ENCODE data around the gene FGGY. TPM values are rescaled to one million over a fixed set of nuclear protein-coding genes. Genes with fewer than 3 reads are reported as not detected.

The FGGY gene
- total RNA-seq, 1 experiment from 2014 or later, result 14.6 TPM

- Histone ChIP-seq H2BK120ac (ENCODE audit: low read depth, low read length, poor library complexity, severe bottlenecking) (no peak overlapping the region), H3K23ac (ENCODE audit: insufficient read length, low read depth, low read length) (no peak overlapping the region), H3K4me1 (ENCODE audit: insufficient read depth, low read length) (peaks cover 4% of the 10 kb centered on the region; the same call in 1 of the 2 replicates), H3K4me2 (ENCODE audit: insufficient read depth, insufficient read length, low read length) (no peak overlapping the region), H3K23me2 (ENCODE audit: insufficient read length, low read depth, low read length, poor library complexity, severe bottlenecking) (no peaks in the 10 kb centered on the region), H3K27ac (ENCODE audit: insufficient read length, low read depth, low read length) (no peak overlapping the region), H3K27me3 (ENCODE audit: insufficient read depth, low read length) (no peaks in the 10 kb centered on the region), H4K20me1 (ENCODE audit: control insufficient read depth, insufficient read depth, insufficient read length) (no peaks in the 10 kb centered on the region), H2AK5ac (ENCODE audit: insufficient read length, low read length) (no peak overlapping the region), H3K79me1 (ENCODE audit: insufficient read depth, low read depth, low read length, poor library complexity, severe bottlenecking) (no peaks in the 10 kb centered on the region), H2AFZ (ENCODE audit: low read length) (no peak overlapping the region), H2BK12ac (ENCODE audit: insufficient read length, low read depth, low read length) (no peak overlapping the region), H3K9me3 (ENCODE audit: control insufficient read depth, low read depth, low read length) (no peaks in the 10 kb centered on the region), H3K56ac (ENCODE audit: insufficient read length, low read depth, low read length) (no peak overlapping the region), H3K9ac (ENCODE audit: extremely low read depth, insufficient read length, low read length) (no peak overlapping the region), H3K14ac (ENCODE audit: insufficient read depth, low read length) (no peak overlapping the region), H4K91ac (ENCODE audit: insufficient read length, low read depth, low read length) (no peak overlapping the region), H3K79me2 (ENCODE audit: insufficient read depth, low read length) (no peaks in the 10 kb centered on the region), H4K8ac (replicated peaks; ENCODE audit: insufficient read length, low read depth, low read length) (no peak overlapping the region), H2BK5ac (ENCODE audit: insufficient read length, low read length) (no peak overlapping the region), H3K18ac (ENCODE audit: insufficient read length, low read depth, low read length) (no peak overlapping the region), H2BK20ac (ENCODE audit: low read depth, low read length, poor library complexity, severe bottlenecking) (no peak overlapping the region), H4K5ac (ENCODE audit: insufficient read length, low read depth, low read length) (no peak overlapping the region), H3K4ac (ENCODE audit: low read depth, low read length) (no peak overlapping the region), H3T11ph (ENCODE audit: low read length) (no peak overlapping the region), H2BK15ac (ENCODE audit: low read depth, low read length) (no peak overlapping the region)
- TF ChIP-seq CTCF (conservative IDR thresholded peaks at IDR 0.05), result no peak
- H3K36me3 Mint-ChIP-seq (ENCODE audit: insufficient read depth in 1 of 3, low read depth in 3 of 3), result no peaks in the 10 kb centered on the region; a peak in 1 of 7 replicates
- DNase-seq, result no peak
- no peaks in the 10 kb centered on the region for H3K9me3 Mint-ChIP-seq
- H3K4me3 Mint-ChIP-seq, result no peak overlapping the region
- no peak overlapping the region for H3K27ac Mint-ChIP-seq
- peaks cover 27 to 46% of the 10 kb centered on the region in 2 experiments for H3K4me1 Mint-ChIP-seq
- H3K27me3 Mint-ChIP-seq (ENCODE audit: low read depth), result no peaks in the 10 kb centered on the region
Measured at GRCh38 chr1:59417406-59417805, 120.5 kb downstream of the FGGY start.
